Activated naive CD4-positive, alpha-beta T cell treated with anti-CD3 and anti-CD28 coated beads for 36 hours (primary cell): ENCODE data around the gene DMRT2. TPM values are rescaled to one million over a fixed set of nuclear protein-coding genes. Genes with fewer than 3 reads are reported as not detected.

Experiments
- CTCF ChIA-PET: fragments of 350-600 bp; sonication (Branson Sonifier 250); formaldehyde crosslinking; loops from one replicate; lab custom pipeline; 2021; ENCODE audit warnings: antibody characterized with exemption; lab: Charles Lee
- DNase-seq: peaks from one replicate; pipeline ENCODE4 v3.0.0-alpha.2; 2020
- H3K27ac Mint-ChIP-seq: one replicate; pipeline ENCODE4 v1.8.0; 2021; ENCODE audit warnings: mild to moderate bottlenecking, mixed read lengths
- H3K27me3 Mint-ChIP-seq: one replicate; pipeline ENCODE4 v1.8.0; 2021; ENCODE audit warnings: low read depth, mixed read lengths
- H3K36me3 Mint-ChIP-seq: one replicate; pipeline ENCODE4 v1.8.0; 2021; ENCODE audit warnings: low read depth, mixed read lengths
- H3K4me1 Mint-ChIP-seq: one replicate; pipeline ENCODE4 v1.8.0; 2021; ENCODE audit warnings: low read depth, mixed read lengths
- H3K4me3 Mint-ChIP-seq: one replicate; pipeline ENCODE4 v1.8.0; 2021; ENCODE audit warnings: mild to moderate bottlenecking, moderate library complexity, mixed read lengths
- H3K9me3 Mint-ChIP-seq: one replicate; pipeline ENCODE4 v1.8.0; 2021; ENCODE audit warnings: mixed read lengths
- intact Hi-C: fragments of 100-400 bp; cut with micrococcal nuclease; formaldehyde crosslinking; loops from one replicate; pipeline ENCODE4 v1.15.1; 2023
- total RNA-seq, 2 experiments: library from RNA; stranded (reverse); gene quantifications; one replicate each; pipeline ENCODE4 v1.2.3, GENCODE V29; 2021

DMRT2 gene
- total RNA-seq = not detected

GRCh38 chr9:1050125-1050895 is at the start of gene DMRT2:
TSS of gene DMRT2 (plus strand) at chr9:1050357. CDS start at chr9:1051614, 1,257 bp downstream.
- Mint-ChIP-seq H3K9me3 (no peaks in the 10 kb centered on the region), H3K27ac (no peak within 1 kb of the TSS), H3K27me3 (peaks cover 91% of the 10 kb centered on the region), H3K36me3 (no peaks in the 10 kb centered on the region), H3K4me3 (peak within 1 kb of the TSS; percentile 53), H3K4me1 (peaks cover 59% of the 10 kb centered on the region)
- CTCF ChIA-PET = interaction anchor here (0.5 kb wide), 1 partner anchor 1037 kb away, joined by 3 read pairs; no protein-coding TSS in a partner anchor
- DNase-seq = peak; percentile 60
- intact Hi-C loops = loop anchor here (10.0 kb wide), 1 partner anchor 554 kb away; no protein-coding TSS in a partner anchor

DNA sequence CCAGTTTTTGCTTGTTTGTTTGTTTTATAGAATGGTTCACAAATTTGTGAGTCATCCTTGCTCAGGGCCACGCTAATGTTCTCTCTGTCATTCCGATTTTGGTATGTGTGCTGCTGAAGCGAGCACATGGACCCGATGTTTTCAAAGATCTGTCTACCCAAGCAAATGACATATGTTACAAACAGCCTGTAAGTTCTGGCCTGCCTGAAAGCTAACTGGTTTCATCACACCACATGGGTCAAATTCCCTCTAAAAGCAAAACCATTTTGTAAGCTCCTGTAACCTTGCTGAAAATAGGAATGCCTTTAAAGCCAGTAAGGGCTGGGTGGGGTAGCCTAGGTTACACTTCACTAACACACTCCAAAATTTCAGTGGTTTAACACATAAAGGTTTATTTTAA is 48.3 kb upstream of the DMRT2 start:
- Mint-ChIP-seq H3K27me3 (peaks cover 13% of the 10 kb centered on the region), H3K36me3 (no peaks in the 10 kb centered on the region), H3K4me1 (peaks cover 7% of the 10 kb centered on the region), H3K9me3 (peaks cover 1% of the 10 kb centered on the region), H3K4me3 (no peak overlapping the region), H3K27ac (no peak overlapping the region)
- CTCF ChIA-PET = interaction anchor here (0.7 to 7.5 kb wide), 3 partner anchors 24 to 460 kb away, joined by 3 to 74 read pairs (median 4); no protein-coding TSS in a partner anchor
- intact Hi-C loops = loop anchor here (10.0 kb wide), 1 partner anchor 617 kb away; no protein-coding TSS in a partner anchor
- no peak for DNase-seq

- no peak overlapping the region for H3K4me3 Mint-ChIP-seq
- CTCF ChIA-PET = interaction anchor here (0.6 to 7.5 kb wide), 9 partner anchors 13 to 1582 kb away, joined by 3 to 74 read pairs (median 3); no protein-coding TSS in a partner anchor
- peaks cover 1% of the 10 kb centered on the region for H3K9me3 Mint-ChIP-seq
- H3K27me3 Mint-ChIP-seq = peaks cover 20% of the 10 kb centered on the region
- no peaks in the 10 kb centered on the region for H3K36me3 Mint-ChIP-seq
- intact Hi-C loops = loop anchor here (10.0 kb wide), 1 partner anchor 618 kb away; no protein-coding TSS in a partner anchor
- DNase-seq = no peak
- H3K27ac Mint-ChIP-seq = no peak overlapping the region
- H3K4me1 Mint-ChIP-seq = peaks cover 7% of the 10 kb centered on the region
Observed at GRCh38 chr9:1002678-1003077, 47.5 kb upstream of the DMRT2 start.

GRCh38 chr9:1005043-1005667 is 45.0 kb upstream of the DMRT2 start:
- no peak overlapping the region for H3K4me3 Mint-ChIP-seq
- H3K27me3 Mint-ChIP-seq = peaks cover 29% of the 10 kb centered on the region
- no peaks in the 10 kb centered on the region for H3K9me3 Mint-ChIP-seq
- DNase-seq = peak; percentile 56
- no peaks in the 10 kb centered on the region for H3K36me3 Mint-ChIP-seq
- CTCF ChIA-PET = interaction anchor here (0.6 to 7.5 kb wide), 15 partner anchors 9 to 448 kb away, joined by 3 to 74 read pairs (median 4); no protein-coding TSS in a partner anchor
- peaks cover 7% of the 10 kb centered on the region for H3K4me1 Mint-ChIP-seq
- intact Hi-C loops = loop anchor here (1.0 to 10.0 kb wide), 3 partner anchors 111 to 620 kb away; no protein-coding TSS in a partner anchor
- H3K27ac Mint-ChIP-seq = no peak overlapping the region

DNA sequence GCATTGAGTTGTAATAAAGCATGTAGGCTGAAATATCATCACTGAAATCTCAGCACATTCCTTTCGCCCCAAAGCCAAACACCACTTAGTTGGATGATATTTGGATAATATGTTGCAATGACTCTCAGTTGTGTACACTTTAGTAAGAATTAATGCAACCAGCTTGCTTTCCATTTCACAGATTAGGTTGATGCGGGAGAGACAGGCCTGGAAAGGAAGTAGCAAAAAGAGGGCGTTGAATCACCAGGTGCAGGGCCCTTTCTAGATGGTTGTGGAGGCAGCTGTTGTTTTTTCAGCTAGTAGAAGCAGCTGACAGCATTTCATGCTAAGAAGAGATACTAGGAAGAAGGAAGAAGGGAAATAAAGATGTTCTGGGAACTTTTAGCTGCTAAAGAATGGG is 42.8 kb upstream of the DMRT2 start:
- H3K4me3 Mint-ChIP-seq = no peak overlapping the region
- no peaks in the 10 kb centered on the region for H3K9me3 Mint-ChIP-seq
- peaks cover 30% of the 10 kb centered on the region for H3K27me3 Mint-ChIP-seq
- no peak overlapping the region for H3K27ac Mint-ChIP-seq
- intact Hi-C loops = loop anchor here (5.0 to 10.0 kb wide), 2 partner anchors 200 to 623 kb away; no protein-coding TSS in a partner anchor
- no peak for DNase-seq
- H3K4me1 Mint-ChIP-seq = peaks cover 7% of the 10 kb centered on the region
- H3K36me3 Mint-ChIP-seq = no peaks in the 10 kb centered on the region
- CTCF ChIA-PET = interaction anchor here (0.6 to 1.6 kb wide), 4 partner anchors 26 to 458 kb away, joined by 3 to 5 read pairs (median 3); no protein-coding TSS in a partner anchor

GRCh38 chr9:1008216-1008615 is 41.9 kb upstream of the DMRT2 start:
- Mint-ChIP-seq H3K9me3 (no peaks in the 10 kb centered on the region), H3K4me3 (no peak overlapping the region), H3K27ac (no peak overlapping the region), H3K4me1 (peaks cover 7% of the 10 kb centered on the region), H3K27me3 (peaks cover 30% of the 10 kb centered on the region), H3K36me3 (no peaks in the 10 kb centered on the region)
- DNase-seq = no peak
- intact Hi-C loops = loop anchor here (2.0 to 10.0 kb wide), 4 partner anchors 201 to 623 kb away; no protein-coding TSS in a partner anchor
- CTCF ChIA-PET = interaction anchor here (0.8 to 2.9 kb wide), 9 partner anchors 11 to 498 kb away, joined by 3 to 16 read pairs (median 5); no protein-coding TSS in a partner anchor

DNA sequence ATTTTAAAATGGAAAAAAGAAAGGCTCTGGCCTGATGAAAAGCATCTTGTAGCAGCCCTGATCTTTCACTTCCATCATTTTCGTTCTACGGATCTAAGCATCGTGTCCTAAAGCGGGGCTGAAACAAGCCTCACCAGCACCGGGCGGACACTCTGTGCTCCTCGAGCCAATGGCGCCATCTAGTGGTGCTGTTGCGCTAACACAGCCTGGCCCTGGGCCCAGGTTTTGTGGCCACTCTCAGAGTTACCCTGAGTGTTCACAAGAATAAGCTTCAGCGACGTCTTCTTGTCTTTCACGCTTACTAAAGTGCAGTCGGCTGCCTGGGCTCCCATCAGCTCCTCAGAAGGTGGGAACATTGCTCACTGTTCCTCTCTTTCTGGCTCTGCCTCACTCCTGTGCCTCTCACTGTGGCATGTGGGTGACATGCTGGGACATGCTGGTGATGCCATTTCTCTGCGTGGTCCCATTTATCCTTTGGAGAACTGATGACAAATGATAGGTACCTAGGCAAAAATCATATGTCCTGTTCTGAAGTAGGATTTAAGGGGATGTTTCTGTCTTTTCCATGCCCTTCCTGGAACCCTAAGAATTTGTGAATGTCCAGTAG is 41.0 kb upstream of the DMRT2 start:
- DNase-seq = peak; percentile 88
- Mint-ChIP-seq H3K4me1 (peaks cover 7% of the 10 kb centered on the region), H3K9me3 (no peaks in the 10 kb centered on the region), H3K4me3 (no peak overlapping the region), H3K36me3 (no peaks in the 10 kb centered on the region), H3K27me3 (peaks cover 30% of the 10 kb centered on the region), H3K27ac (no peak overlapping the region)
- intact Hi-C loops = loop anchor here (1.0 to 10.0 kb wide), 5 partner anchors 115 to 624 kb away; no protein-coding TSS in a partner anchor
- CTCF ChIA-PET = interaction anchor here (0.6 to 2.9 kb wide), 28 partner anchors 9 to 499 kb away, joined by 3 to 18 read pairs (median 4); no protein-coding TSS in a partner anchor

- intact Hi-C loops = loop anchor here (10.0 kb wide), 1 partner anchor 422 kb away; no protein-coding TSS in a partner anchor
- H3K4me1 Mint-ChIP-seq = no peaks in the 10 kb centered on the region
Observed at GRCh38 chr9:1013021-1013420, 37.1 kb upstream of the DMRT2 start.

DNA sequence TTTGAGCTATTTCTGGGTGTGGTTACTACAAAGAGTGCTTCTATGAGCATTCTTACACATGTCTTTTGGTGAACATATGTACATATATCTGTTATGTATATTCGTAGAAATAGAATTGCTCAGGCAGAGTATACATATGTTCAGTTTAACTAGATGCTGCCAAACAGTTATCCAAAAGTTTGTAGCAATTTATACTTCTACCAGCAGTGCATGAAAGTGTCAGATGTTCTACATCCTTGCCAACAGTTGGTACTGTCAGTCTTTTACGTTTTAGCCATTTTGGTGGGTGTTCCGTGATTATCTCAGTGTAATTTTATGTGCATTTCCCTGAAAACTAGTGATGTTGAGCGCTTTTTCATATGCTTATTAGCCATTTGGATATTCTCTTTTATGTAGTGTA is 35.9 kb upstream of the DMRT2 start:
- H3K9me3 Mint-ChIP-seq = no peaks in the 10 kb centered on the region
- CTCF ChIA-PET = no interaction called here
- no peaks in the 10 kb centered on the region for H3K36me3 Mint-ChIP-seq
- intact Hi-C loops = loop anchor here (10.0 kb wide), 1 partner anchor 421 kb away; no protein-coding TSS in a partner anchor
- no peak overlapping the region for H3K4me3 Mint-ChIP-seq
- no peak for DNase-seq
- H3K27me3 Mint-ChIP-seq = peaks cover 10% of the 10 kb centered on the region
- H3K4me1 Mint-ChIP-seq = peaks cover 3% of the 10 kb centered on the region
- H3K27ac Mint-ChIP-seq = no peak overlapping the region

More at GRCh38 chr9:1013021-1013420, 37.1 kb upstream of the DMRT2 start:
- peaks cover 13% of the 10 kb centered on the region for H3K27me3 Mint-ChIP-seq
- H3K4me3 Mint-ChIP-seq = no peak overlapping the region
- H3K36me3 Mint-ChIP-seq = no peaks in the 10 kb centered on the region
- no peak overlapping the region for H3K27ac Mint-ChIP-seq
- H3K9me3 Mint-ChIP-seq = no peaks in the 10 kb centered on the region
- CTCF ChIA-PET = interaction anchor here (0.7 kb wide), 1 partner anchor 315 kb away, joined by 4 read pairs; no protein-coding TSS in a partner anchor
- no peak for DNase-seq

DNA sequence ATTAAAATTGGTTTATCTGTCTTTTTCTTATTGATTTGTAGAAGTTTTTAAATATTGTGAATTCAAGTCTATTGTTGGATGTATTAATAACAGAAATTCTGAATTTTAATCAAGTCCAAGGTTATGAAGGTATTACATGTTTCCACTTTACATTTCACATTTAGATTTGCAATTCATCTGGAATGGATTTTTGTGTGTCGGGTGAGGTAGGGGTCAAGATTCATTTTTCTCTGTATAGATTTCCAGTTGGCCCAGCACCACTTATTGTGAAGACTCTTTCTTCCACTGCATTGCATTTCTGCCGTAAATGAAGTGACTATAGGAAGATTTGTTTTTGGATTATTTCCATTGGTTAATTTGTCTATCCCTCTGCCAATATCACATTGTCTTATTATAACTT is 35.5 kb upstream of the DMRT2 start:
- H3K4me3 Mint-ChIP-seq = no peak overlapping the region
- peaks cover 3% of the 10 kb centered on the region for H3K4me1 Mint-ChIP-seq
- H3K27ac Mint-ChIP-seq = no peak overlapping the region
- DNase-seq = no peak
- no peaks in the 10 kb centered on the region for H3K9me3 Mint-ChIP-seq
- H3K27me3 Mint-ChIP-seq = peaks cover 10% of the 10 kb centered on the region
- H3K36me3 Mint-ChIP-seq = no peaks in the 10 kb centered on the region
- intact Hi-C loops = loop anchor here (10.0 kb wide), 1 partner anchor 420 kb away; no protein-coding TSS in a partner anchor
- CTCF ChIA-PET = no interaction called here

DNA sequence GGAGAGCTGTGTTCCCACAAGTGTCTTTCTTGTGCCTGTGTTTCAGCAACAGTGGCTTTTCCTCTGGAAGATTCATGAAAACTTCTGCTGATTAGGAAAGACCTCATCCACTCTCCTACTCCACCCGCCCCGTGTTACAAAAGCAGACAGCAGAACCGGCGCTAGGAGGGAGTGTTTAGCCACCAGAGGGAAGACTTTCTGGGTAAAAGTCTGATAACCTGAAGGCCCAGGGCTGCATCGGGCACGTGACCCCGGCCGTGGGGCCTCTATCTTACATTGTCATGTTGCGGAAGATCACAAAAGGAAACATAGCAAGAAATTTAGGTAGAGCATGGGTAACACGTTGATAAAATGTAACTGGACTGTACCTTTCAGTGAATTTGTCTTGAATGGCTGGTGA is 32.0 kb upstream of the DMRT2 start:
- Mint-ChIP-seq H3K9me3 (peaks cover 2% of the 10 kb centered on the region), H3K27me3 (peaks cover 23% of the 10 kb centered on the region), H3K27ac (no peak overlapping the region), H3K4me3 (no peak overlapping the region), H3K4me1 (peaks cover 3% of the 10 kb centered on the region), H3K36me3 (no peaks in the 10 kb centered on the region)
- DNase-seq = peak; percentile 57
- intact Hi-C loops = loop anchor here (1.0 to 10.0 kb wide), 2 partner anchors 417 to 587 kb away; no protein-coding TSS in a partner anchor
- CTCF ChIA-PET = interaction anchor here (0.8 to 2.6 kb wide), 2 partner anchors 9 to 14 kb away, joined by 4 to 14 read pairs; no protein-coding TSS in a partner anchor
